Measurements from ENCODE around the gene EDNRA.
"Not testable (repeated sequence)": the region's sequence is repeated elsewhere in the genome, so short reads cannot be mapped to it uniquely, and the experiment has no call there.

EDNRA gene

GRCh38 chr4:147480891-147481576 lies at the start of gene EDNRA:
TSS of gene EDNRA (plus strand) at chr4:147481097. CDS start at chr4:147485682, 4,585 bp downstream.
- no peak for DNase-seq

DNA sequence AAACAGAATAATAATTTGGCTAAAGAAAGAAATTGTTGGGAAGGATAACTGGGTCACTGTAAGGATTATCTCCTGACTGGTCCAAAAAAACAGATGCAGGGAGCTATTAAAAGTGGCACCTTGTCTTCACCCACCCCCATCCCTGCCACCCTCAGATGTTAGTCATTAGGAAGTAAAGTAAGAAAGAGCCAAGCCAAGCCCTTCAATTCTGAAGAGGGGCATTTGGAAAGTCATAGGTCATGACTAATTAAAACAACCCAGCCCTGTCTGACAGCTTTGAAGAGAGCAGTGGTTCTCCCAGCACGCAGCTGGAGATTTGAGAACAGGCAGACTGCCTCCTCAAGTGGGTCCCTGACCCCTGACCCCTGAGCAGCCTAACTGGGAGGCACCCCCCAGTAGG lies 46.5 kb upstream of the EDNRA start:
- not testable (repeated sequence) for DNase-seq

DNA sequence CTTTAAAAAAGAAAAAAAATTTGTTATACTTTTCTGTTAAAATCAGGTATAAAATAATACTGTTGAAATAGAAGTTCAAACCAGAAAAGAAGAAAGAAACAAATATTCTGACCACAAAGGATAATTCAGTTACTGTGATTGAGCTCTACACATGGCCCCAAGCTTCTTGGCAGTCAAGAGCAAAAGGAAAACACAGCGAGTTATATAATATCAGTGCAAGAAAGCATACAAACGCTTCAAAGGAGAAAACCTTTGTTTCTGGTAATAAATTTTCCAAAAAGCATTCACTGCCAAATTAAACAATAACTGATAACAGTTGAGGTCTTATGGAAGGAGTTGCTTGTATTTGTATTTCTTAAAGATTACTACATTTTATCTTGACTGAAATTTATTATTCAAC lies 40.5 kb upstream of the EDNRA start:
- no peak for DNase-seq

GRCh38 chr4:147447786-147448185 lies 33.1 kb upstream of the EDNRA start:
- DNase-seq: no peak

- DNase-seq: no peak
These were observed 27.2 kb upstream of the EDNRA start for GRCh38 chr4:147453561-147454141.

DNA sequence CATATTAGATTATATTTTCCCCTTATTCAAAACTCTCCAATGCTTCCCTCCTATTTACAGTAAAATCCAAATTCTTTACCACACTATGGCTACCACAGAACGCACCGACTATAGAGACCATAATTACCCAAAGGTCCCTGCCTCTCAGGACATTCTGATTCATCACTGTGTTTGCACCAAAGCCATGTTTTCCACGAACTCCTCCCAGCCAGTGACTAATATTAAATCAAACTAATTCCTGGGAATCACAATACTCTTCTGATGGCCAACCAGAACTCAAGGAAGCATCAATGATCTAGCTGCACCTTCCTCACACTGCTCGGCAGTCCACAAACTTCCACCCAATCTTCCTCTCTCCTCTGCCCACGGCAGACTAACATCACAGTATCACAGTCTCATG lies 24.2 kb upstream of the EDNRA start:
- no peak for DNase-seq

GRCh38 chr4:147461161-147461560 lies 19.7 kb upstream of the EDNRA start:
- DNase-seq: no peak

DNA sequence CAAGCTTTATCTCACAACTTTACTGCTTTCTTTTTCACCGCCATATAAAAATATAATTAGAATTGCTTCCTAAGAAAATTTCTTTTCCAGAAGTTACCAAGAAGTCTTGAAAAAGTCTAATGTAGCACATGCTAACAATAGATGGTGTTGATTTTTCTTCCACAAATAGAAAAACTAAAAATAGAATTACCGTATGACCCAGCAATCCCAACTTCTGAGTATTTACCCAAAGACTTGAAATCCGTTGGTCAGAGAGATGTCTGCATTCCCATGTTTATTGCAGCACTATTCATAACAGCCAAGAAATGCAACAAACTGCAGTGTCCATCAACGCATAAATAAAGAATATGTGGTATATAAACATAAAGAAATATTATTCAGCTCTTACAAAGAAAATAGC lies 17.8 kb upstream of the EDNRA start:
- DNase-seq: no peak

GRCh38 chr4:147465461-147465860 lies 15.4 kb upstream of the EDNRA start:
- DNase-seq: no peak

DNA sequence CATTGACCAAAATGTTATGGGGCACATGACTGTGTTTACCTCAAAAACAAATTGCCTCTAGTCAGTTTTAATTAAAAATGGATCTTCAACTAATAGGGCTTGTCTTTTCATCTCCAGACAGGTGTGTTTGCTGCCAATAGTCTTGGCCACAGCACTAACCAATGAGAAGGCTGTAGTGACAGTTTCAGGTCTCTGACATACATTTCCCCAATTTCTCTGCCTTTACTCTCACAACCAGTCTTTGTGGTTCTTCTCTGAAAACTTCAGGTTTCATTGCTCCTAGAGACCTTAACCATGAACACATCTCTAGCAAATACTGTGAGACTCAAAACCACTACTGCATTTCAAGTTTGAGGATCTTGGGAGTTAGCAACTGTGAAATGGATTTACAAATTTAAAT lies 3.5 kb upstream of the EDNRA start:
- DNase-seq: no peak

- no peak for DNase-seq
These were observed 1.5 kb upstream of the EDNRA start for GRCh38 chr4:147479376-147479775.

- no peak for DNase-seq
These were observed 1.1 kb upstream of the EDNRA start for GRCh38 chr4:147479786-147480185.

DNA sequence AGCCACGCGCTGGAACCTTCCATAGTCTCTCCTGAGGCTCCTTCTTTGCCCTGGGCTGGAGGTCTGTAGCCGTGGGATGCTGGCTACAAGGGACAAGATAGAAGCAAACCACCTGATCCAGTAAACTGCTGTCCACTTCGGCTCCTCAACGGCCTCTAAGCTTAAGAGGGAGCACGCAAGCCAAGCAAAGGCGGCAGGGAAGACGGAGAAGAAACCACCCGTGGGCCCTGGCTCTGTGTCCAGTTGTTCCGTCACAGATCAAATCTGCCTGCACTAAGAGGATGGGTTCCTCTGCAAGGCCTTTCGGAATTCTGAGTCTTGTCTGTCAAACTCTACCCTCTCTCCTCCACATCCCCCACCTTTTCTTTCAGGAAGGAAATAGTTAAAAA lies 401 bp upstream of the EDNRA start:
- no peak for DNase-seq

GRCh38 chr4:147481577-147482109 lies 746 bp downstream of the EDNRA start:
- DNase-seq: no peak

GRCh38 chr4:147482281-147482680 lies 1.4 kb downstream of the EDNRA start:
- no peak for DNase-seq

DNA sequence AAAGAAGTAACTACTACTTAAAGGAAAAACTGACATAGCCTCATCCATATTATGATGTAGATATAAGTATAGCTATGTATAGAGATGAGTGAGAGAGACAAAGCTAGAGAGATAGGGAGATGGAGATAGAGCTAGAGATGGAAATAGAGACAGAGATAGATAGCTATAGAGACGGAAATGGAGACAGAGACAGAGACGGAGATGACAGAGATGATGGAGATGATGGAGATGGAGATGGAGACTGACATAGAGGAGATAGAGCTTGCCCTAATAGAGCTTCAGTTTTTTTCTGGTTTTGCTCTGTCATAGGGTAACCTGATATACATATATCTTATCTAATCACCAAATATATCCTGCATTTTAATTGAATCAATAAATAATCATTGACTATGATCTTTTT lies 4.3 kb downstream of the EDNRA start:
- DNase-seq: no peak

DNA sequence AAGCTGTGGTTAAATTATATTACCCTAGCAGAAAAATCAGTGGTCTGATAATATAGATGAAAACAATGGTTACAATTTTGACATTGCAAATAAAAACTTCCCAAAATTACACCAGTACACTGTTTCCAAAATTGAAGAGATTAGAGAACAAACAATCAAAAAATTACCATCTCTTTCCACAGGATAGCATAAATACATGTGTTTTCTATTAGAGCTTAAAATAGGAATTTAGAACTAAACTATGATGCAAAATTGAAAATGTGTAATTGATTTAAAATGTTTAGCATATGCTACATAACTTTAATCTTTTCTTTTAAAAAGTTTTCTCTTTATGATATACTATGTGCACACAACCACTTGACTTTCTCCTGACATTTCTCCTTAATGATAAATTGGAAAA lies 6.7 kb downstream of the EDNRA start:
- DNase-seq: no peak

DNA sequence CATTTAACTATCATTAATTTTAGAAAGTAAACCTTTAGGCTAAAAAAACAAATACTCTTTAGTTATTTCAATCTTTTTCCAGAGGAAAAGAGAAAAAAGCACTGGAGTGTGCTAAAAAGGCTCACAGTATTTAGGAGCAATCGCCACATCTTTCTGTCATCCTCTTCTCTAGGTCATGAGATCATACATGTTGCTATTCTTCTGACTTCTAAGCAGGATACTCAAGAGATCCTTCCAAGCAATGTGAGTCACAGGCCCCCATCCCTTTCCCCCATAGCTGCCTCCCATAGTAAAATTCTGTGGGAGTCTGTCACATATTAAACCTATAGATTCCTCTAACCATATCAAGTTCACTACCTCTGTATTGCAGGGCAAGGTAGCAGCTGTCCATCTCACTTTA lies 7.7 kb downstream of the EDNRA start:
- no peak for DNase-seq

GRCh38 chr4:147491086-147491485 lies 10.2 kb downstream of the EDNRA start:
- DNase-seq: no peak

GRCh38 chr4:147492306-147492705 lies 11.4 kb downstream of the EDNRA start:
- DNase-seq: no peak

DNA sequence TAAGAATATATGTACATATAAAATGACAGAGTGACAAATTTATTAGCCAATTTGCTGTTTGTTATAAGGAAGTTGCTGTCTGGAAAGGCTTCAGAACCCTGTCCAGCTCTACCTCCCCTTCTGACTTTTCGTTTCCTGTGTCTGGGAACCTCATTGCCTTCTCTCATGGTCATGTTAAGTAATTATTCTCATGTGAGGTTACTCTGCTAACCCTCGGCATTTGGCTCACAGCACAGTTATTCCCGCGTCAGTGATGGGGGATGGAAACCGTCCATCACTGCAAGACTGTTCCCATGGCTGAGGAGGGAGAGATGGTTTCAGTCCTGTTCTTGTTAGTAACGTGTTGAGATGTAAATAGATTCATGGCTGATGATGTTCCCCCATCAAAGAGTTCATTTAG lies 11.9 kb downstream of the EDNRA start:
- DNase-seq: no peak

DNA sequence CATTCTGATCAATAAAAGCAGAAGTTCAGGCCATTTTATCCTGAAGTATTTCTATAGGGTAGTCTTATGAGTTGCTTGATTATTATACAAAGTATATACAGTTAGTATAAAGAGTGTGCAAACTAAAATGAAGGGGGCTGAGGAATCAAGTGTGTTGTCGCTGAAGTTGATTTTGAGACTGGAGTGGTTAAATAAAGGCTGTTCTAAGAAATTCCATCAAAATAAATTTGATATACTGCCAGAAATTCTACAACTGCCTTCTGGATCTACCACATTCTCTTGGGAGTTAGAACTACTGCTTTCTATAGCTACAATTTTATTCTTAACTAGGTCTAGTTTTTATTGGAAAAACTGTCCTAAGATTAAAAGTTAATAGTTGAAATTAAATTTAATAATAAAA lies 12.4 kb downstream of the EDNRA start:
- no peak for DNase-seq

DNA sequence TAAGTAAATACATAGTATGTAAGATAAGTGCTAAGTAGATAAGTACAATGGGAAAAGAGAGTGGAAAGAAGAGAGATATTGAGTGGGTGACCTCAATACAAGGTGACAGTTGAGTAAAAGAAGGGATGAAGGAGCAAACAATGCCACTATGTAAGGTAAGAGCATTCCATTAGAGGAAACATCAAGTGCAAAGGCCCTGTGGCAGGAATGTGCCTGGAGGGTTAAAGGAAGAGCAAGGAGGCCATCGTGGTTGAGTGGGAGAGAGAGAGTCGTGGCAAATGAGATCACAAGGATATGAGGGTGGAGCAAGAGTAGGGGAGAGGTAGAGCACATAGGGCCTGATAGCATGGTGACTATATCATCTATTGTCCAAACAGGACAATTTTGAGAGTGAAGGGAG lies 13.4 kb downstream of the EDNRA start:
- DNase-seq: no peak

- no peak for DNase-seq
These were observed 15.6 kb downstream of the EDNRA start for GRCh38 chr4:147496500-147496899.

All from hippocampal formation (tissue), 2 donors.